ENCODE results near the gene ENPP4.

GRCh38 chr6:46091080-46091478 is 38.7 kb upstream of the ENPP4 start:
- TF ChIP-seq CTCF (IDR thresholded peaks at IDR 0.05) = no peak
- no peak for TF ChIP-seq POLR2A (IDR thresholded peaks at IDR 0.05)
